Body of pancreas (tissue), 4 donors: ENCODE results near the gene RINL. TPM values are rescaled to one million over a fixed set of nuclear protein-coding genes. Genes with fewer than 3 reads are reported as not detected.

Experiments
- ATAC-seq: fragments of 150-250 bp; one replicate; pipeline ENCODE4 v1.9.1; 2016
- DNase-seq, 4 donors: peaks; one replicate each; pipeline ENCODE4 v3.0.0-alpha.2; 2019
- H3K27ac ChIP-seq, 4 donors: fragments of 200-600 bp; sonication (generic); 1 replicate in 3 of 4; 2 replicates in 1 of 4; pipeline versions ENCODE4 v1.5.1 to v1.6.1; 2016 to 2019; ENCODE audit warnings: mild to moderate bottlenecking in 1 of 4, mixed read lengths in 1 of 4, moderate library complexity in 1 of 4
- H3K27me3 ChIP-seq, 2 donors: fragments of 200-600 bp; sonication (generic); one replicate each; pipeline ENCODE4 v1.6.0; 2016; ENCODE audit warnings: mild to moderate bottlenecking in 1 of 2
- H3K36me3 ChIP-seq, 2 donors: fragments of 200-600 bp; sonication (generic); replicated peaks in 1 of 2; 2 replicates each; pipeline ENCODE4 v1.5.1; 2016; ENCODE audit warnings: low read depth in 2 of 2; ENCODE audit not compliant: insufficient read depth in 1 of 2
- H3K4me1 ChIP-seq: fragments of 200-600 bp; sonication (generic); one replicate; pipeline ENCODE4 v1.6.0; 2016
- H3K4me3 ChIP-seq, 2 donors: fragments of 200-600 bp; sonication (generic); 1 replicate in 1 of 2; 2 replicates in 1 of 2; pipeline ENCODE4 v1.5.1; 2016 to 2019
- H3K9me3 ChIP-seq, 3 donors: fragments of 200-600 bp; sonication (generic); 1 replicate in 2 of 3; 2 replicates in 1 of 3; pipeline ENCODE4 v1.5.1; 2016
- CTCF ChIP-seq, 7 experiments: fragments of 450-650 bp in 4 of 7; fragments of 200-600 bp in 3 of 7; sonication (generic) in 3 of 7; IDR thresholded peaks; one replicate each; pipeline ENCODE4 v1.5.1; 2016 to 2019; ENCODE audit warnings: antibody characterized with exemption in 7 of 7
- POLR2A ChIP-seq, 3 donors: fragments of 450-650 bp; IDR thresholded peaks; one replicate each; pipeline ENCODE4 v1.6.1; 2016; ENCODE audit warnings: antibody characterized with exemption in 3 of 3, mild to moderate bottlenecking in 2 of 3
- WGBS, 2 donors: methylation state at CpG; one replicate each; pipeline ENCODE4 v1.1.5; 2017; 5-methylcytosine and 5-hydroxymethylcytosine counted together
- intact Hi-C: fragments of 100-400 bp; cut with DNase I; formaldehyde crosslinking; loops from one replicate; pipeline ENCODE4 v1.15.1; 2023
- total RNA-seq, 2 donors: library from RNA; depleted of rRNA; stranded (reverse); fragments of >200 nt; gene quantifications; one replicate each; pipeline ENCODE4 v1.1.0, GENCODE V29; 2016

RINL gene, protein sequence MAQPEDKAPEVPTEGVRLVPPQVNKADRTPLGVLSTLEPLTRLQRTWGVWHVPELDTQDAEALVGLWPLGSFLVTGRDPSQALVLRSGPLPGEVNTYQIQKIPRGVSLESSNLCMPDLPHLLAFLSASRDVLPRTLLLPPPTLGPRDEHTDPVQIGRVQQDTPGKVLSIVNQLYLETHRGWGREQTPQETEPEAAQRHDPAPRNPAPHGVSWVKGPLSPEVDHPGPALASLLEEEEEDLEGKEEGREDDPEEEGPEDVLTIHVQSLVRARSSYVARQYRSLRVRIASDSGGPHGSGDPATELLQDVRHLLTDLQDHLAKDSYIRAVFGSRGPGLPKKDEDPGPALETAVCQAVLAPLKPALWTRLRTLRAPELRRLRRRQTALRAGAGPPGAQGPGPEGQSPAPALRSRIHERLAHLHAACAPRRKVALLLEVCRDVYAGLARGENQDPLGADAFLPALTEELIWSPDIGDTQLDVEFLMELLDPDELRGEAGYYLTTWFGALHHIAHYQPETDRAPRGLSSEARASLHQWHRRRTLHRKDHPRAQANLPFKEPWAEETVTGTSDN
- 10 to 100 TPM in 1 of 2 donors, 1 to 10 TPM in 1; 6.9 to 13.7 TPM for total RNA-seq

DNA sequence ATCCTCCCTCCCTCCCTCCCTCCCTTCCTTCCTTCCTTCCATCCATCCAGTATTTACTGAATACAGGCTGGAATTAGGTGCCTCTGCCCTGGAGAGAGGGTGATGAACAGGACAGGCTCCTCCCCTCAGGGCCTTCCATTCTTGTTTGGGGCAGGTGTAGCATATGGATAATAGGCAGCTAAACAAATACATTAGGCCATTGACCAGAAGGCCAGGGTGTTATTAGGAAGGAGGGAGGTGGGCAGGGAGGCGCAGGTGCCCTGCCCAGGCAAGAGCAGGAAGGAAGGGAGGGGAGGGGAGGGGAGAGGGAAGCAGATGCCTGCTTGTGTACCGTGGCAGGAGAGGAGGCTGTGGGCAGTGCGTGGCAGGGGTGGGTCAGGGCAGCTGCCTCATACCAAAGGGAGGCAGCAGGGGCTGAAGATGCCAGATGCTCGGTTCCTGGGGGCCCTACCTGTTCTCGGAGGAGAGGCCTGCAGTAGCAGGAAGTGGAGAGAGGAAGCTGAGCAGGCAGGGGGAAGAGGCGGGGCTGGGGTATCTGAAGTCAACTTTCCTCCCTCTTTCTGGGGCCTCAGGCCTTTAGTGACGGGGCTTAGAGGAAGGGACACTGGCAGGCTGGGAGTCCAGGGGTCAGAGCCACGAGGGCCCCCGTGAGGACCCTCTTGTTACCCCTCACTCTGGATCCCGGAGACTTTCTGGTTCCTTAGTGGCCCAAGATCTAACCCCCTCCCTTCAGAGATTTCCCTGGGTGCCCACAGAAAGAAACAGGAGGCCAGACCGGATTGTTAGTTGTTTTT, at the start of gene RINL:
Gene RINL, minus strand, starts transcription at position 495 of the 794 bp plus-strand sequence. CDS start 1,533 bp downstream, outside the sequence.
- no peaks in the 10 kb centered on the region for H3K9me3 ChIP-seq
- H3K36me3 ChIP-seq: peaks cover 2 to 8% of the 10 kb centered on the region in 2 donors
- no peak within 1 kb of the TSS for H3K4me3 ChIP-seq
- peak; percentile 39 for ATAC-seq
- intact Hi-C loops: no loop called here
- TF ChIP-seq CTCF (IDR thresholded peaks at IDR 0.05) (no peak), POLR2A (IDR thresholded peaks at IDR 0.05) (peak in 1 of 3 donors; percentile 9)
- DNase-seq: peak in 2 of 4 donors; percentile 36 to 38
- 45 to 72% methylated on average over 11 of the region's 11 CpGs for WGBS, 2 donors
- H3K27me3 ChIP-seq: no peaks in the 10 kb centered on the region
- H3K4me1 ChIP-seq: no peaks in the 10 kb centered on the region
- H3K27ac ChIP-seq: peak within 1 kb of the TSS in 2 of 4 donors; percentile 44 to 57

GRCh38 chr19:38924388-38924787, 46.3 kb upstream of the RINL start:
- Histone ChIP-seq H3K36me3 (peaks cover 0 to 18% of the 10 kb centered on the region in 2 donors), H3K4me1 (peaks cover 2% of the 10 kb centered on the region), H3K9me3 (no peaks in the 10 kb centered on the region), H3K27me3 (no peaks in the 10 kb centered on the region), H3K4me3 (no peak overlapping the region), H3K27ac (no peak overlapping the region)
- intact Hi-C loops: loop anchor here (10.0 kb wide), 1 partner anchor 520 kb away; the partner anchor contains the start of gene FAM98C
- WGBS, 2 donors: 85 to 97% methylated on average over 7 of the region's 7 CpGs
- DNase-seq (no peak), ATAC-seq (no peak)
- no peak for TF ChIP-seq CTCF (IDR thresholded peaks at IDR 0.05)
- no peak for TF ChIP-seq POLR2A (IDR thresholded peaks at IDR 0.05)

GRCh38 chr19:38922482-38922881, 44.4 kb upstream of the RINL start:
- TF ChIP-seq CTCF (IDR thresholded peaks at IDR 0.05) (no peak), POLR2A (IDR thresholded peaks at IDR 0.05) (no peak)
- Histone ChIP-seq H3K4me3 (no peak overlapping the region), H3K27me3 (no peaks in the 10 kb centered on the region), H3K27ac (no peak overlapping the region), H3K4me1 (no peaks in the 10 kb centered on the region), H3K36me3 (peaks cover 0 to 18% of the 10 kb centered on the region in 2 donors), H3K9me3 (no peaks in the 10 kb centered on the region)
- intact Hi-C loops: loop anchor here (10.0 kb wide), 1 partner anchor 518 kb away; the partner anchor contains the start of gene FAM98C
- no peak for DNase-seq
- no peak for ATAC-seq
- WGBS, 2 donors: 90% methylated on average over 4 to 5 of the region's 5 CpGs

GRCh38 chr19:38921420-38922274, 43.6 kb upstream of the RINL start:
- ATAC-seq (no peak), DNase-seq (no peak)
- Histone ChIP-seq H3K27ac (no peak overlapping the region), H3K36me3 (peaks cover 0 to 18% of the 10 kb centered on the region in 2 donors), H3K4me3 (no peak overlapping the region), H3K4me1 (no peaks in the 10 kb centered on the region), H3K27me3 (no peaks in the 10 kb centered on the region), H3K9me3 (no peaks in the 10 kb centered on the region)
- WGBS, 2 donors: 85 to 89% methylated on average over 11 to 19 of the region's 20 CpGs
- intact Hi-C loops: loop anchor here (10.0 kb wide), 1 partner anchor 517 kb away; the partner anchor contains the start of gene FAM98C
- TF ChIP-seq CTCF (IDR thresholded peaks at IDR 0.05): no peak
- no peak for TF ChIP-seq POLR2A (IDR thresholded peaks at IDR 0.05)
